Occipital lobe (tissue), 2 donors: ENCODE results near the gene ARHGAP32. TPM values are rescaled to one million over a fixed set of nuclear protein-coding genes. Genes with fewer than 3 reads are reported as not detected.
"Not testable (repeated sequence)": the region's sequence is repeated elsewhere in the genome, so short reads cannot be mapped to it uniquely, and the experiment has no call there.

Experiments used
- DNase-seq: peaks from one replicate; lab custom pipeline; 2025; lab: John Stamatoyannopoulos, UW
- total RNA-seq: library from RNA; depleted of rRNA; stranded (reverse); fragments of >200 nt; gene quantifications from one replicate; pipeline ENCODE4 v1.2.3, GENCODE V29; 2014

ARHGAP32 gene
- total RNA-seq, 1 donor from 2014 or later = 134 TPM

DNA sequence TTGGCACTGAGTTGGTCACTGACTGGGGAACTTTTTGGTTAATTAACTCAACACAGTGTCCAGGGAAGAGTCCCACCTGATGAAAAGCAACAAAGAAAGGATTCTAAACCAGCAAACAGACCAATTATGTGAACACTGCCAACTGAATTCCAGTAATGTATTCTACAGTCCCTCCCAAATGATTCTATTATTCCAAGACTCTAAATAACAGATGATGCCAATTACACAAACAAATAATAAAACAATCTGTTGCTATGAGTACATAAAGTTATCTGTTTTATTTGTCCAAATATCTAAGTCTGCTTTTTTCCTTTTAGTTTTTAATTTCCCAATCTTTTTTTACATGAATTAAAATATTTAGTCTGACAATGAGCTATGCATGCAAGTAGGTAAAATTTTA is 151.2 kb downstream of the ARHGAP32 start:
- DNase-seq = no peak

DNA sequence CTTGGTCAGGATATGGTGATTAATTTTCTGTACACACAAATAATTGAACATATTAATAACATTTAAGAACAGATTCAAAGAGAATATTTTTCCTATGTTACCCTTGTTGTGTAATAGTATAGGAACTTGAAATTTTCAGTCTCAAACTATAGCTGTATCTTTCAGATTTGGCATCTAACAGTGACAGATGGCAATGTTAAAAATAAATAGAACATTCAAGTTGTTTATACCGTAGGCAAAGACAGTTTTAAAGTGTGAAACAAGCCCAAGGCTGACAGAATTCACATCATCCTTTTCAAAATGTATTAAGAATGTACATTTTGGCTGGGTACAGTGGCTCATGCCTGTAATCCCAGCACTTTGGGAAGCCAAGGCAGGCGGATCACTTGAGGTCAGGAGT is 156.9 kb downstream of the ARHGAP32 start:
- no peak for DNase-seq

DNA sequence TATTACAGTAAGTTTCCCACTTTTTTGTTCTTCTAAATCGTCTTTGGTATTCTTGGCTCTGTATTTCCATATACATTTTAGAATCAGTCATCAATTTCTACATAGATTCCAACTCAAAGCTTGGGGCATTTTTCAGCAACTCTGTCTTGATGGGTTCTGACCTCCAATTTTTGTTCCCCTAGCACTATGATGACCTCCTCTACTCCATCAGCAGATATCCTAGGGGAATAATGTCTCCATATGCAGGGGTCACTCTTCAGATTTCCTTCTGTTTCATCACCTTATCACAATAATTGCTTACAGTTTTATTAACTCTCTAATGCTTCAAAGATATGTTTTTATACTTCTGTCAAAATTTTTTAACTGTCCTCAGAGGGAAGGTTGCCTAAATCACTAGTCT is 158.1 kb downstream of the ARHGAP32 start:
- DNase-seq = no peak

DNA sequence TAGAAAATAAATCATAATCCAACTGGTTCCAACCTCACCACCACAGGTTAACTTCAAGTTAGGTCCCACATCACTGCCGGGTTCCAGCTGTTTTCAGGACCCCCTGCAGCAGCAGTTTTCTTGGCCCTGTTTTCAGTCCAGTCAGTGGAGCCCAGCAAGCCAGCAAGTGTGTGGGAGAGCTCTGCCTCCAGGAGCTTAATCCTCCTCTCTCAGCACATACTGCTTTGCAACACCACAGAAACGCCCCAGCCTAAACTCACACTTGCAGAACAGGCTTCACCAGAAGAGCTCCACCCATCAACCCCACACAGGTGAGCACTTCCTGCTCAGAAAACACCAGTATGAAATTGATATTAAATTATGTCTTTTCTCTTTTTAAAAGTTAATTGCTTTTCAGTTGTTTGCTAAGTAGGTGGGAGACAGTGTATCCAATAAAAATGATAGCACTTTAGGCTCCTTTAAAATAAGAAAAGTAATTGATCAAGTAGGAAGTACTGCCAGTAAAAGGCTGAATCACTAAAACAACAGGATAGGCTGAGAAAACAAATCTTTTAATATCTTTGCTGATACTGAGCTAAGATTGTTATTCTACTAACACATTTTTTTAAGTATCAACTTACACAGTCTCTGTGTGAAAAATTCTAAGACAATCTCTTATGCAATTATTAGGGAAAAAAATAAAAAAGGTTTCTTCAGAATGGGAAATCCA is 168.0 kb downstream of the ARHGAP32 start:
- DNase-seq = peak; percentile 48

DNA sequence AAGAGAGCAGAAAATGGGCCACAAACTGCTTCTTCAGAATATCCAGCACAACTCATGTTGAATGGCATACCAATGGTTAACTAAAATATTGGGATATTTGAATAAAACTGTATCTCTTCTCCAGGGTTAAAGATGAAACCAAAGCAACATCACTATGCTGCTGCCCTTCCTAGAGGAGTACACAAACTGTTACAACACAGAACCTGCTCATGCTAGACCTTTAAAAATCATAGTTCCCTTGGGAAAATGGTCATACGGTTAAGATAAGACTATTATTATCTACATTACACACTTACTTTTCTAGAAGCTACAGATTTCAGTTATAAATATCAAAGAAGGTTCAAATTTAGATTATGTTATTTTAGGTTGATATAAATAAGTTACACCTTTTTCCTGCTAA is 170.8 kb downstream of the ARHGAP32 start:
- DNase-seq = no peak

DNA sequence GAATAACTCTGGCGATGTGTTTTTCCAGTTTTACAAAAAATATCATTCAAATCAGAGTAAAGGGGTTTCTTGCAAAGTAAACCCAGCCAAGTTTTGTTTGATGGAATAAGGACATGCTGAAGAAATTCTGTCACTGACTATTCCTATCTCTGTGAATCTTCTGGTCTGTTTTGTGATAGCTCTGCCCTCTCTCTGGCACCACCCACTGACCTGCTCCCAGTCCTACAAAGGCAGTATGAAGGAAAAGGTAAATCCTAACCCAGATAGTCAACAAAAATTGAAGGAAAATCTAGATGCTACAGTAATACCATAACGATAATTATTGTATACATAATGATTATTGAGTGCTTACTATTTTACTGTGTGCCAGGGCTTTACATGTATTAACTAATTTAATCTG is 173.1 kb downstream of the ARHGAP32 start:
- DNase-seq = no peak

DNA sequence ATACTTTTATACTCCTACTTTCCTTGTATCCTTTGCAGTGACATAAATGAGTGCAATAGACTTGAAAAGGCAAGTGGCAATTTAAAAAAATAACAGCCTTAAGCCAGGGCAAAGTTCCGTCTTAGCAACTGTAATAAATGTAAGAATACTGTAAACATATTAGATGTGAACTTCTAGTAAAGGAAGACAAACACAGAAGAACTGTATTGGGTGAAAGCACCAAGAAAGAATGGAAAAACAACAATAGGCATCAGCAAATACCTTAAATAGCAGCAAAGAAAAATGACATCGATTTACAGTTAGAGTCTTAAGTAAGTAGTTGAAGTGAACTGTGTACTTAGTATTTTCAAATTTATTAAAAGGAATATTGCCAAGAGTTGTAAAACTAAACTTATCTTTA is 174.0 kb downstream of the ARHGAP32 start:
- no peak for DNase-seq

DNA sequence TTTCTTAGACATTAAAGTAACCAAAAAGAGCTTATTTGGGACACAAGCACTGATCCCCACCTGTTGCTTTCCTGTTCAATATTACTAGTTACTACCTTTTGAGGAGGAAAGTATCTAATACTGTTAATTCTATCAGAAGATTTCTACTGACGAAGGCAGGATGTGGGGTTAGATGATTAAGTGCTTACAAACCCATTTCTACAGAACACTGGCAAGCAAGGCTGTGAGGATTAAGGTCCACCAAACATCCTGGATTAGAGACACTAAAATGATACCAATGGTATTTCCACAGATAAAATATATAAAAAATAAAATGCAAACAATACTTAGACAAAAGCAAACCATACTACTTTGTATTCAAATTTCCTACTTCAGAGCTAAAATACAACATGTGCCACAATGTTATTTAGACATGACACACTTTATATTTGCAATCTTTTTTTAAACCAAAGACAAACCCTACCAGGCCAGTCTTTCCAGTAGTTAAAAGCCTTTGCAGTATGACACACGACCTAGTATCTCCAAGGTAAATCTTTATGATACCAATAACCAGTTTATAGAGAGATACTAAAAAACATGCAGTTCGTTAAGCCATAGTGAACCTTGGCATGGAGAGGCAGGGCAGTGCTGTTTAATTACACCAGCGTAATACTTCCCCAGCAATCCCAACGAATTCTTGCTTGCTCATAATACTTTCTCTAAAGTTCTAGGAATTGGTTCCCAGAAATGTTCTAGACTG is 178.2 kb downstream of the ARHGAP32 start:
- DNase-seq = no peak

DNA sequence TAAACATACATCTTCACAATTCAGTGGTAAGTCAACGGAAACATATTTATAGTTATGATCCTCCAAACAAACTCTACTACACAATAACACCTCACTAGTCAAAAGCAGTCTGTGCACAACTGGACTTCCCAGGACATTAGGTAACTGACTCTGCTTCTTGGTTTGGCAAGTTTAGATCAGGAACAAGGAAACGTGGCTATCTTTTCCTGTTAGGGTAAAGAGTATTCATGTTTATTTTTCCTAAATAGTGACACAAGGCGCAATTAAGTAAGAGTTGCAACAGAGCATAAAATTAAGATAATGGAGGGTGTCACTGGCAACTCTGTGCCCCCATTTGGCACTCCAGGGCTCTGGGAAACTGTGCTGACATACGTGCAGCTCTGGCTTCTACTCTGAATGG is 179.2 kb downstream of the ARHGAP32 start:
- DNase-seq = no peak

DNA sequence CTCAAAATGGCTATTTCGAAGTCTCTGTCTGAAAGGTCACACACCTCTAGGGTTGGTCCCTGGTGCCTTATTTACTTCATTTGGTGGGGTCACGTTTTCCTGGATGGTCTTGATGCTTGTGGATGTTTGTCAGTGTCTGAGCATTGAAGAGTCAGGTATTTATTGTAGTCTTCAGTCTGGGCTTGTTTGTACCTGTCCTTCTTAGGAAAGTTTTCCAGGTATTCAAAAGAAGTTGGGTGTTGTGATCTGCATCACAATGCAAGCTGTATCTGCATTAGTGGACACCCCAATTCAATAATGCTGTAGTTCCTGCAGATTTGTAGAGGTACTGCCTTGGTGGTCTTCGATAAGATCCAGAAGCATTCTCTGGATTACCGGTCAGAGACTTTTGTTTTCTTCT is 186.0 kb downstream of the ARHGAP32 start:
- no peak for DNase-seq

DNA sequence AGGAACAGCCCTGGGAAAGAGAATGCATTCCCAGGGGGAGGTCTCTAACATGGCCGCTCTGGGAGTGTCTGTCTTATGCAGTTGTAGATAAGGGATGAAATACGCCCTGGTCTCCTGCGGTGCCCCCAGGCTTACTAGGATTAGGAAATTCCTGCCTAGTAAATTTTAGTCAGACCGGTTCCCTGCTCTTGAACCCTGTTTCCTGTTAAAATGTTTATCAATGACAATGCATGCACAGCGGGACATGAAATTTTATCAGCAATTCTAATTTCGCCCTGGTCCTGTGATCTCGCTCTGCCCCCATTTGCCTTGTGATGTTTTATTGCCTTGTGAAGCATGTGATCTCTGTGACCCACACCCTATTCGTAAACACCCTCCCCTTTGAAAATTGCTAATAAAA is 193.0 kb downstream of the ARHGAP32 start:
- not testable (repeated sequence) for DNase-seq

DNA sequence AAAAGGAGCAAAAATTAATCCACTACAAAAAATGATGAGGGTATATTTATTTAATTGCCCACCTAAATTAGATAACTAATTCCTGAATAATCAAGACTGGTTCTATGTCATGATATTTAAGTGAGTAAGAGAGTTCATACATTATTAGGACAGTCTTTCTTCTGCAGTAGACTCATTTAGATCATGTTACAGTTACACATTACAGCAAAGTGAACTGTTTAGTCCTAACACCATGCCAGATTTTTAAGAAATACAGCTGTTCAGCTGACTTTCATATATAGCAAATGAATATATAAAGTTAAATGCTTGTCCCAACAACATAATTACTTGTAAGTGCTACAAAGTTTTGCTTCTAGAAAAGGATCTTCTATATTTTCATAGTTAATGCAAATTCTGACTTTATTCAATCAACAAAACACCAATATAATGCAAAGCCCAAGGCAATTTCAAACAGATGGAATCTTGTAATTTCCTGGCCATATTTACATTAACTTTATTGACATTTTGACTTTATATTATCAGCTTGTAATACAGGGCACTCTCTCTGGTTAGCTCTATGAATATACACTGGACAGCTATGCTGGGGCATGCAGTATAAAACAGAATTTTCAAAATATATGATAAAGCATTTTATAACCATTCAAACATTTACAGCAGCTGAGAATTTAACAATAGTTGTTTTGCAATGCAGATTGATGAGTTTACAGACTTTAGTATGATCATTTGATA is 203.7 kb downstream of the ARHGAP32 start:
- no peak for DNase-seq

DNA sequence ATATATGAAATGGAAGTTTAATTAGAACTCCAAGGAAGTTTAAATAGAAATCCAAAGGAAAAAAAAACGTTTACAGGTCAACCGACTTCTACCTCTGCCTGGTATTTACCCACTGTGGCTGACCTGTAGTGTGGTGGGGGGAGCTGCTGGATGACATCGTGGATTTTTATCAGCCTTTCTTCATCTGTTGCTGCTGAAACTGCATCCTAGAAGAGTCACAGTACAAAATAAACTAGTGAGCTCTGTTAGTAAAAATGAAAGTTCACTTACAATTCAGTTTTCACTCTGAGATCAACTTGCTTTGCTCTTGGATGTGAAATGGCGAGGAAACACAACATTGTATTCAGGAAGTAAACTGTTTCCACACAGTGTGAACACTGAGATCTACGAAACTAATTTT is 206.2 kb downstream of the ARHGAP32 start:
- DNase-seq = no peak

DNA sequence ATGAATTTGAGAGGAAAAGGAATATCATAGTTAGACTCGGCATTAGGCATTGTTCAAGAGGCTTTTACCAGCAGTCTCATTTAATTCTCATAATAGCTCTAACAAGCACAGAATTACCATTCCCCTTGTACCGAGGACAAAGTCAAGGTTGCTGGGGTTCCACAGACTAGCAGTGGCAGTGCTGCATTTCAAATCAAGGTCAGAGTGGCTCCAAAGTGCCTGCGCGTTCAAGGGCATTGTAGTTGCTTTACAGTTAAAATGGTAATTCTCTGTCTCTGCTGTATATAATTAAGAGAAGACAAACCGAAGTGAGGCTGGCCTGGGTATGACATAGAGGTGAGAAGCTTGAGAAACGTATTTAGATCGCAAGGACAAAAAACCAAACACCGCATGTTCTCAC is 209.1 kb downstream of the ARHGAP32 start:
- DNase-seq = no peak

DNA sequence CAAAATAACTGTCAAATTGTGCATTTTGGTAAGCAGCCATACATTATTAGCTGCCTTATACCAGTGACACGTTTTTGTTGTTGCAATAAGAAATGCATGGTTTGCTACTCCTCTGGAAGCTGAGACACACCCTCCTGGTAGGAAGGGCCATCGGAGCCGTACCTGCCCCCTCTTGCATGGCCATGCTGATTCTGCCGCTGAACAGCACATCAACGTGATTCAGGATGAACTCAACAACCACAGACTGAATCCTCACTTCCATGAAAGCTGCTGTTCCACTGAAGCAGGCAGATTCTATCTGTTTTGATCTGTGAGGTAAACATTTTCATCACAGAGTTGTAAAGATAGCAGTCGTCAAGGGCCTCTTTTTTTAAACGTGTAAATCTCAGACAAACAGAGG is 210.9 kb downstream of the ARHGAP32 start:
- no peak for DNase-seq

DNA sequence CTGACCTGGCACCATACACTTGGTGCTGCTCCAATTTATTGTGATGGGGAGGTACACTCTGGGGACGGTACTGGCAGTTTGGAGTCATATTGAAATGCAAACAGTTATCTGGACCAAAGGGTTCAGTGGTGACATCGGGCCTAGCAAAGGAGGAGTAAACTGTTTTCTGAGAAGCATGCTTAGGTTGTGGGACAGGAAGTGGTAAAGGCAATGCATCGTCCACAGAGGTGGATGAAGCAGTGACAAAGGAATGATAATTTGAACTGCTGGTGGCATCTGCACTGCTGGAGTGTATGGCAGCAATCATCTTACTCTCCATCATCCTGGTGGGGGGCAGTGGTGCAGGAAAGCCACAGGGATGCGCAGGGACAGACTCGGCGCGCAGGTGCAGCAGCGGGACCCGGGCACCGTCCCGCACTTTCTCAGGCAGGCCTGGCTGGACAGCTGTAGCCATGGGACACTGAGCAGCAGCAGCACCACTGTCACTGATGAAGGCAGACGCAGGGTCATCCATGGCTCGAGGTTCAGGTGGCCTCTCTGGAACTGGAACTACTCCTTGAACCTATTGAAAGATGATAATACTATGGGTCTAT is 221.4 kb downstream of the ARHGAP32 start:
- no peak for DNase-seq

DNA sequence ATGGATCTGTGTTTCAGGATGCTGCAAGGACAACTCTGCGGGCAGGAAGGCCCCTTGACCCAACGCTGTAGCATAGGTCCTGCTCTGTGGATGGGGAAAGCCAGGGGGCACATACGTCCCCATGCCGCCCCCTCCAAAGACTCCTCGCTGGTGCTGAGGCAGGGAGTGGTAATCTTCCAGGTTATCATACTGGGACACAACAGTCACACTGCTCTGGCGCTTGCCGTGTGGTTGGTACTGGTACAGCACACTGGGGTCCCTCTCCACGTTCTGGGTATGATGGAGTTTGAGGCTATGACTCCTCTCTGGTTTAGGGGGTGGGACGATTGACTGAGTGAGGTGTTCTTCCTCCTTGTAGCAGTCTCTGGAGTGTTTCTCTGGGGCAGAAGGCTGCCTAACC is 223.2 kb downstream of the ARHGAP32 start:
- DNase-seq = no peak

DNA sequence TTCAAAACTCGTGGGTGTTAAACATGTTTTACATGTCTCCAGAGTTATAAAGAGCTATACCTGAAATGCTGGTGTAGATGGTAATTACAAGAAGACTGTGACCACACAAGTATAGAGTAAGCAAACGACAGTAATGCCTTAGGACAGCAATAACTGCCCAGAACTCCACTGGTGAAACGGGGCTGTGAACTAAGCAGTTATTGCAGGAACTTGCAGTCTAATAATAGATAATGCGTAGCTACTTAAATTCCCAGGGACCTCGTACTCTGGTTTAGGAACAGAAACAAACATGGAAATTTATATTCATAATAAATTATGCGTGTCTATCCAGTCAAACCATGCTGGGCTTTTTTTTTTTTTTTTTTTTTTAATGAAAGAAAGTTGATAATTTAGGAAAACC is 224.5 kb downstream of the ARHGAP32 start:
- no peak for DNase-seq

DNA sequence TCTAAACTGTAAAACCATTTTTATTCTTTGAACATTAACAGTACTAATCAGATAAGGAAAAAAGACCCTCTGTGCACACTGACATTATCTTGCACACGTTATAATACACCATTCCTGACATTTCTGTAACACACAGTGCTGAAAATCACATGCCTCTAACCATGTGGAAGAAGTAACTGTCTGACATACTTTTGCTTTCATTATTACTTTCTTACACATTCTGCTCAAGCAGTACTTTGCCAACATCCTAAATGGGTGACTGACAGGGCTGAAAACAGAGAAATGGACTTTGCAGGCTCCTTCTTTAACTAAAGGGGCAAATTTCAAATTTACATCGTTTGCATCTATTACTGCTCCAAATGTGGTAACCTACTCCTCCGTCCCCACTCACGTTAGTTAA is 226.6 kb downstream of the ARHGAP32 start:
- DNase-seq = no peak

DNA sequence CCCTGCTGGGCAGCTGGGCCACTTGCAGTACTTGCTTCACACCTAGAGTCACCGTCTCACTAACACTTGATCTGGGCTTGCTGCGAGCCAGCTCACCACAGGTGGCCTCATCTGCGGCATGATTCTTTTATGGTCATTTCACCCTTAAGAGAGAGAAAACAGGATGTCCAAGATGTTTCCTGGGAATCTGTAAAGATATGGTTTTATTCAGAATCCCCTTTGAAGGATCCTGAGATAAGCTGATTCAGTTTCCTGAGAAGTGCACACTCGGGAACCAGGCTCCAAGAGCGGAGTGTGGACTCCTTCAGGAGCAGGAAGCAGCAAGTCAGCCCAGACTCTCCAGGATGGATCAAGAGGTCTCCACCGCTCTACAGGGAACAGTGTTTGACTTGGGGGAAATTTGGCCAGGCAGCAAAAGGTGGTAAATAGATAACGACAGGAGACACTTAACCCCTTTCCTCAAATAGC is 227.6 kb downstream of the ARHGAP32 start:
- DNase-seq = no peak

DNA sequence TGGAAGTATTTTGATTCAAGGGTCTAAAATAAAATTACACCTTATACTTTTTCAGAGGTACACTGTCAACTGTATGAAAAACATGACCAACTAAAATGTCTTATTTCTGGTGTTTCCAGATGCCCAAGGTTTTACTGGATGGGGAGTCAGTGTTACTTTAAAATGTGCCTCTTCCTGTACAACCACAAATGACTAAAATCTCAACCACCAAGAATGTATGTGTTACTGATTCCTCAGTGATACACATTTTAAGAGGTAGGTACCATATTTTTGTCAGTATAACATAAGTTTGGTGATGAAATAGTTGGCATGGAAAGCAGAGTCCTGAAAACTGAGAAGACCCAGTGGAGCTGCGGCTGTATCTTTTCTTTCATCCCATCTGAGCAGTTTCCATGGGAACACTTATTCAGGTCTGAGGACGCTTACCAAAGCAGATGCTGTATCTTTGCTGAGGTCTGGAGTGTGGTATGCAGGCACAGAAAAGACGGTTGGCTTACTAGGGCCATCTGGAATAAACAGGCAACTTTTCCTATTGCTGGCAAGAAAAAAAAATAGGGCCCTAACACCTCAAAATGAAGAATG is 228.3 kb downstream of the ARHGAP32 start:
- DNase-seq = no peak

DNA sequence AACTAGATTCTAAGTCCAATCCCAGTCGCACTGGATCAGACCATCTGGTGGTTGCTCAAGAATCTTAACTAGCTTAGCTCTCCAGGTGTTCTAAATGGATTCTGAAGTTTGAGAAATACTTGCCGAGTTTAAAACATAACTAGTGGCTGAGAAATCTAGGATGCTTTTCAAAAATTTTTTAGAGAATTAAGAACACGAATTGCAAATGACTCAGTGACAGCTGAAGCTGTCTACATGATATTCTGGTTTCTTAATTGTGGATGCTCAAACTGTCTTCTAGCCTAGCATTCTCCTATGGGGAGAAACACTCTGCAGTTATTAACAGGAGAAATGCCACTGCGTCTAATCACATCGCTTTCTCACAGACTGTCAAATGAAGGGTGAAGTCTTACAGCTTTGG is 229.2 kb downstream of the ARHGAP32 start:
- no peak for DNase-seq
